ENCODE measurements around the gene CCDC24.

DNA sequence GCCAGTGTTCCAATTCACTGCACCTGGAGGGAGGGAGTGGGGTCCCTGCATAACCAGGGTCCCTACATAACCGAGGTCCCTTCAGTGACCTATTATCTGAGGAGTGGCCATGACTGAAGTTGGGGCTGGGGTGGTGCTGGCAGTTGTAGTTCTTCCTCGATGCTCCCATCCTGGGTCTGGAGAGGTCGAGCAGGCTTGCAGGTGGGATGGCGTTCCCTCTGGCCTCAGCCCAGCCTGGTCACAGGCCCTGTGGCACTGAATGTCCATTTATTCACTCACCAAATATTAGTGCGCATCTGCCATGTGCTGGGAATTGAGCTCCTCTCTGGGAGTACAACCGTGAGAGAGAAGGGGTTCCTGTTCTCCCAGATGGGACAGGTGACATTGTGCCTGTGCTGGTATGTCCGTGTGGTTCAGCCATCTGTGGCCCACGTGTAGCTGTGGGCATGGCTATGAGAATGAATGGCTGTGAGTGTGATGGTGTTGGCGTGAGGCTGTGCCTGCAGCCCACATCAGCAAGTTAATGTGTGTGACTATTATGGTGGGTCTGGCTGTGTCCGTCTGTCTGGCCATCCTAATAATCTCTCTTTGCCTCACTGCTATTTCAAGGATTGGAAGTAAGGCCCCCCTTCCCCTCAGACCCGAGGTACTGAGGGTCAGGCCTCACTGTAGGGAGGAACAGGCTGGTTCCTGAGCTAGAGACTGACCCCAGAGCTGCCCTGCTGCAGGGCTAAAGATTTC lies 43.7 kb downstream of the CCDC24 start:
- TF ChIP-seq, protein P1, sequence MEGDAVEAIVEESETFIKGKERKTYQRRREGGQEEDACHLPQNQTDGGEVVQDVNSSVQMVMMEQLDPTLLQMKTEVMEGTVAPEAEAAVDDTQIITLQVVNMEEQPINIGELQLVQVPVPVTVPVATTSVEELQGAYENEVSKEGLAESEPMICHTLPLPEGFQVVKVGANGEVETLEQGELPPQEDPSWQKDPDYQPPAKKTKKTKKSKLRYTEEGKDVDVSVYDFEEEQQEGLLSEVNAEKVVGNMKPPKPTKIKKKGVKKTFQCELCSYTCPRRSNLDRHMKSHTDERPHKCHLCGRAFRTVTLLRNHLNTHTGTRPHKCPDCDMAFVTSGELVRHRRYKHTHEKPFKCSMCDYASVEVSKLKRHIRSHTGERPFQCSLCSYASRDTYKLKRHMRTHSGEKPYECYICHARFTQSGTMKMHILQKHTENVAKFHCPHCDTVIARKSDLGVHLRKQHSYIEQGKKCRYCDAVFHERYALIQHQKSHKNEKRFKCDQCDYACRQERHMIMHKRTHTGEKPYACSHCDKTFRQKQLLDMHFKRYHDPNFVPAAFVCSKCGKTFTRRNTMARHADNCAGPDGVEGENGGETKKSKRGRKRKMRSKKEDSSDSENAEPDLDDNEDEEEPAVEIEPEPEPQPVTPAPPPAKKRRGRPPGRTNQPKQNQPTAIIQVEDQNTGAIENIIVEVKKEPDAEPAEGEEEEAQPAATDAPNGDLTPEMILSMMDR (IDR thresholded peaks at IDR 0.05; ENCODE audit: insufficient read depth, low read depth, low read length) = no peak
- no peak for TF ChIP-seq EZH2 (IDR thresholded peaks at IDR 0.05; ENCODE audit: insufficient read depth, low read length)
